Panc1 (cell line): ENCODE results near the gene INHA. TPM values are rescaled to one million over a fixed set of nuclear protein-coding genes. Genes with fewer than 3 reads are reported as not detected.

Source experiments
- microRNA-seq: library from miRNA; unstranded; fragments of <30 nt; microRNA quantifications from one replicate; pipeline ENCODE4 v1.1.0, GENCODE V29; 2020; ENCODE audit not compliant: unreplicated experiment
- total RNA-seq: library from RNA; stranded (reverse); gene quantifications from one replicate; pipeline ENCODE4 v1.2.1, GENCODE V29; 2021; ENCODE audit not compliant: unreplicated experiment

INHA gene
- total RNA-seq, 1 experiment from 2014 or later: 1.2 TPM

Small RNA genes within 50 kb of the gene (microRNA-seq; reads per million reads assigned to microRNA genes)
- gene MIR3132: not detected

Other genes starting within 250 kb of the INHA start
- not detected for gene RESP18, start 239.6 kb upstream of the INHA start, total RNA-seq
- gene DNPEP, start 184.4 kb upstream of the INHA start, total RNA-seq: 107 TPM
- gene DES, start 153.9 kb upstream of the INHA start, total RNA-seq: 0.69 TPM
- gene SPEG, start 137.5 kb upstream of the INHA start, total RNA-seq: 3.4 TPM
- gene GMPPA, start 73.4 kb upstream of the INHA start, total RNA-seq: 66.2 TPM
- gene ASIC4, start 57.8 kb upstream of the INHA start, total RNA-seq: 0.21 TPM
- 17.5 TPM for gene CHPF, start 28.5 kb upstream of the INHA start, total RNA-seq
- gene TMEM198, start 28.3 kb upstream of the INHA start, total RNA-seq: 2.3 TPM
- gene OBSL1, start 771 bp upstream of the INHA start, total RNA-seq: 25.5 TPM
- 48.2 TPM for gene STK11IP, start 25.5 kb downstream of the INHA start, total RNA-seq
- 13.5 TPM for gene SLC4A3, start 55.3 kb downstream of the INHA start, total RNA-seq